ENCODE results near the gene PFN3.
A peak's percentile ranks its signal among the peaks of the same experiment; 100 is the strongest.
"Not testable (repeated sequence)": the region's sequence is repeated elsewhere in the genome, so short reads cannot be mapped to it uniquely, and the experiment has no call there.

Gene PFN3

DNA sequence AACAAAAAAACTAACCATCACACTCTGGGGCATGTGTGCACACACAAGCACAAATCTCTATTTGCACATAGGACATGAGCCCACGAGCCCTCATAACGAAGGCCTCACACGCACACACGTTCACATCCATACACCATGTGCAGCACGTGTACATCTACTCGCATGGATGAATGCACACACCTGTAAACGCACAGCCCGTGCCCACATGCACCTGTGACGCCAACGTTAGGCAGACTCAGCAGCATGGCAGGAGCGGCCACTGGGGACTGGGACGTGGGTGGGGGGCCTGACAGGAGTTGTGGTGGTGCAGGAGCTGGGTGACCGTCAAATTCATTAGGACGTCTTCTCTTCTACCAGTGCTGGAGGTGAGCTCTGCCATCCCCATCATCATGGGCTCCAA is 13.1 kb downstream of the PFN3 start:
- peaks cover 36% of the 10 kb centered on the region for H3K27me3 ChIP-seq (replicated peaks; ENCODE audit: control insufficient read depth, insufficient read depth, low read length)
- H3K4me1 ChIP-seq (ENCODE audit: control insufficient read depth, insufficient read depth, low read length), result peaks cover 8% of the 10 kb centered on the region
- DNase-seq (ENCODE audit: low read depth), result no peak

GRCh38 chr5:177386542-177386941 is 13.9 kb downstream of the PFN3 start:
- no peak overlapping the region for H3K9ac ChIP-seq (ENCODE audit: low read length)
- no peaks in the 10 kb centered on the region for H3K36me3 ChIP-seq (ENCODE audit: control insufficient read depth, insufficient read depth, low read length, severe bottlenecking)
- no peak for DNase-seq (ENCODE audit: low read depth)
- H3K4me1 ChIP-seq (ENCODE audit: control insufficient read depth, insufficient read depth, low read length), result peaks cover 8% of the 10 kb centered on the region
- H3K27me3 ChIP-seq (replicated peaks; ENCODE audit: control insufficient read depth, insufficient read depth, low read length), result peaks cover 41% of the 10 kb centered on the region
- H3K4me3 ChIP-seq (ENCODE audit: low read length), result no peak overlapping the region
- no peaks in the 10 kb centered on the region for H3K9me3 ChIP-seq (ENCODE audit: control insufficient read depth, low read length)

More for the DNA sequence above, 13.1 kb downstream of the PFN3 start:
- Histone ChIP-seq H3K36me3 (ENCODE audit: control insufficient read depth, insufficient read depth, low read length, severe bottlenecking) (no peaks in the 10 kb centered on the region), H3K4me3 (ENCODE audit: low read length) (no peak overlapping the region), H3K9ac (ENCODE audit: low read length) (no peak overlapping the region), H3K9me3 (ENCODE audit: control insufficient read depth, low read length) (no peaks in the 10 kb centered on the region)

DNA sequence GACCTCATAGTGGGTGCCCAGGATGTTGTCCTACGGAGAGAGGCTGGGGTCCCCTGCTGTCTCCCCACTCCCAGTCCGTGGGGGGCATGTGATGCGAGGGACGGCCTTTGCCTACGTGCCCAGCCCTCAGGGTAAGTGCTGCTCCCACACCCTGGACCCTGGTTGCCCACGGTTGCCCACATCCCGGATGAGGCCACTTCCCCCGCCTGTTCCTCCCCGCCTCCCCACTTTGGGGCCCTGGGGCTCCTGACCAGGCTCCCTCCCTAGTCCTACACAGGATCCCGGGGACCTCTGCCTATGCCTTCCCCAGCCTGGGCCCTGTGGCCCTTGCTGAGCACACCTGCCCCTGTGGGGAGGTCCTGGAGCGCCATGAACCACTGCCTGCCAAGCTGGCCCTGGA is 14.7 kb downstream of the PFN3 start:
- DNase-seq (ENCODE audit: low read depth), result no peak
- peaks cover 8% of the 10 kb centered on the region for H3K4me1 ChIP-seq (ENCODE audit: control insufficient read depth, insufficient read depth, low read length)
- H3K9me3 ChIP-seq (ENCODE audit: control insufficient read depth, low read length), result no peaks in the 10 kb centered on the region
- no peaks in the 10 kb centered on the region for H3K36me3 ChIP-seq (ENCODE audit: control insufficient read depth, insufficient read depth, low read length, severe bottlenecking)
- H3K4me3 ChIP-seq (ENCODE audit: low read length), result no peak overlapping the region
- H3K9ac ChIP-seq (ENCODE audit: low read length), result no peak overlapping the region
- H3K27me3 ChIP-seq (replicated peaks; ENCODE audit: control insufficient read depth, insufficient read depth, low read length), result peaks cover 48% of the 10 kb centered on the region

DNA sequence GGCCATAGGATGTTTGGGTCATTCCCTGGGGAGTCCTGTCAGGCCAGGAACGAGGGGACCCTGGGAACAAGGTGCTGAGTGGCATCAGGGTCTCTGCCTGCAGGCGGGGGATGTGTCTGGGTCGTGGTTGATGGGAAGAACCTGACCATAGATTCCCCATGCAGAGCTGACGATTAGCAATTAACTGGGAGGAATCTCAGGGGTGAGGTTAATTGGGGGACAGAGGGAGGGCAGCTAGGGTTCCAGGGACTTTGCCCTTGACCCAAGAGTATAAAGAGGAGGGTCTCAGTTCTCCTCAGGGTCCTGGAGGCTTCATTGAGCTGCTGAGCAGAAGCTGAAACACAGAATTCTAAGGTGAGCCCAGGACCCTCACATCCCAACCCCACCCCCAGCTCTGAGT is 16.3 kb downstream of the PFN3 start, which contains the start of gene SLC34A1:
Gene SLC34A1 (plus strand): TSS at position 301 of the 400 bp plus-strand sequence. CDS start 1,308 bp downstream, outside the sequence.
- Histone ChIP-seq H3K9me3 (ENCODE audit: control insufficient read depth, low read length) (no peaks in the 10 kb centered on the region), H3K4me1 (ENCODE audit: control insufficient read depth, insufficient read depth, low read length) (no peaks in the 10 kb centered on the region), H3K9ac (ENCODE audit: low read length) (no peak within 1 kb of the TSS), H3K27me3 (replicated peaks; ENCODE audit: control insufficient read depth, insufficient read depth, low read length) (peaks cover 48% of the 10 kb centered on the region), H3K4me3 (ENCODE audit: low read length) (no peak within 1 kb of the TSS), H3K36me3 (ENCODE audit: control insufficient read depth, insufficient read depth, low read length, severe bottlenecking) (no peaks in the 10 kb centered on the region)
- no peak for DNase-seq (ENCODE audit: low read depth)

- Histone ChIP-seq H3K27me3 (replicated peaks; ENCODE audit: control insufficient read depth, insufficient read depth, low read length) (peaks cover 48% of the 10 kb centered on the region), H3K9ac (ENCODE audit: low read length) (no peak overlapping the region), H3K4me3 (ENCODE audit: low read length) (no peak overlapping the region), H3K36me3 (ENCODE audit: control insufficient read depth, insufficient read depth, low read length, severe bottlenecking) (no peaks in the 10 kb centered on the region), H3K9me3 (ENCODE audit: control insufficient read depth, low read length) (no peaks in the 10 kb centered on the region), H3K4me1 (ENCODE audit: control insufficient read depth, insufficient read depth, low read length) (no peaks in the 10 kb centered on the region)
- no peak for DNase-seq (ENCODE audit: low read depth)
These were observed 17.3 kb downstream of the PFN3 start for GRCh38 chr5:177383181-177383580.

- Histone ChIP-seq H3K27me3 (replicated peaks; ENCODE audit: control insufficient read depth, insufficient read depth, low read length) (peaks cover 48% of the 10 kb centered on the region), H3K4me1 (ENCODE audit: control insufficient read depth, insufficient read depth, low read length) (no peaks in the 10 kb centered on the region), H3K9ac (ENCODE audit: low read length) (no peak overlapping the region), H3K9me3 (ENCODE audit: control insufficient read depth, low read length) (no peaks in the 10 kb centered on the region), H3K4me3 (ENCODE audit: low read length) (no peak overlapping the region), H3K36me3 (ENCODE audit: control insufficient read depth, insufficient read depth, low read length, severe bottlenecking) (no peaks in the 10 kb centered on the region)
- no peak for DNase-seq (ENCODE audit: low read depth)
These were observed 17.9 kb downstream of the PFN3 start for GRCh38 chr5:177382423-177383029.

- Histone ChIP-seq H3K4me1 (ENCODE audit: control insufficient read depth, insufficient read depth, low read length) (no peaks in the 10 kb centered on the region), H3K4me3 (ENCODE audit: low read length) (no peak overlapping the region), H3K27me3 (replicated peaks; ENCODE audit: control insufficient read depth, insufficient read depth, low read length) (peaks cover 40% of the 10 kb centered on the region), H3K36me3 (ENCODE audit: control insufficient read depth, insufficient read depth, low read length, severe bottlenecking) (no peaks in the 10 kb centered on the region), H3K9me3 (ENCODE audit: control insufficient read depth, low read length) (no peaks in the 10 kb centered on the region), H3K9ac (ENCODE audit: low read length) (no peak overlapping the region)
- no peak for DNase-seq (ENCODE audit: low read depth)
These were observed 19.7 kb downstream of the PFN3 start for GRCh38 chr5:177380805-177381126.

GRCh38 chr5:177378884-177379883 is 21.3 kb downstream of the PFN3 start:
- Histone ChIP-seq H3K9ac (ENCODE audit: low read length) (no peak overlapping the region), H3K9me3 (ENCODE audit: control insufficient read depth, low read length) (no peaks in the 10 kb centered on the region), H3K27me3 (replicated peaks; ENCODE audit: control insufficient read depth, insufficient read depth, low read length) (peaks cover 29% of the 10 kb centered on the region), H3K4me1 (ENCODE audit: control insufficient read depth, insufficient read depth, low read length) (no peaks in the 10 kb centered on the region), H3K4me3 (ENCODE audit: low read length) (no peak overlapping the region), H3K36me3 (ENCODE audit: control insufficient read depth, insufficient read depth, low read length, severe bottlenecking) (no peaks in the 10 kb centered on the region)
- DNase-seq (ENCODE audit: low read depth), result peak; percentile 72

DNA sequence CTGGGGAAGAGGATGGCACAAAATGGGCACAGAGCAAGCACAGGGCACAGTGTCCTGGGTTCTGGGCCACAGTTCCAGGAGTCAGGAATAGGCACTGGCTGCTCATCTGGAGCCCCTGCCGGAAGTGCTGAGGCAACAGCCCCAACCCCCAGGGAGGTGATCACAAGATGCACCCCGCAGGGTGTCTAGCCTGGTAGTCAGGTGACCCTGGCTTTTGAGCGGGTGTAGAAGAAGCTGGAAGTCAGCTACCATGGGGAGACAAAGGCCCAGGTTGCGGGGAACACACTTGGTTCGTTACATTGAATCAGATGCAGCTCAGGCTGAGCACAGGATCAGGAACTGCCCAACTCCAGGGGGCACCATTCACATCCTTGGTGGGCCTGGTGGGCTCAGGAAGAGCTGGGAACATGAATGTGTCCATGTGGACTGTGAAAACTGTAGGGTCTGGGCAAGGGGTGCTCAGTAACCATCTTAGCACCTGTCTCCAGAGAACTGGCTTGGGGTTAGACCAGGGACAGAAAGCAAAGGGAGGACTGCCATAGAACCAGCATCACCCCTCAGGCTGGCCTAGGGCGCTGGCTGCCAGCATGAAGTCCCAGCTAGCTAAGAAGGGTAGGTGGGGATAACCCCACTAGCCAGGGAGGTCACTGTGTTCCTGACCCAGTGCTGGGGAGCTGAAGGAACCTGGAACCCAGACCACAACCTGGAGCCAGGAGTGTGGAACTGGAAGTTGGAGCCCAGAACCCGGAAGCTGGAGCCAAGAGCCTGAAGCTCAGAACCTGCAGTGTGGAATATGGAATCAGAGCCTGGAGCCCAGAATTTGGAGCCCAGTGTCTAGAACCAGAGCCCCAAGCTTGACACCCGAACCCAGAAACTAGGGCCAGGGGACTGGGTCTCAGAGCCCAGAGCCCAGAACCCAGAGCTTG is 22.3 kb downstream of the PFN3 start:
- Histone ChIP-seq H3K27me3 (replicated peaks; ENCODE audit: control insufficient read depth, insufficient read depth, low read length) (peaks cover 19% of the 10 kb centered on the region), H3K36me3 (ENCODE audit: control insufficient read depth, insufficient read depth, low read length, severe bottlenecking) (no peaks in the 10 kb centered on the region), H3K4me3 (ENCODE audit: low read length) (no peak overlapping the region), H3K9ac (ENCODE audit: low read length) (no peak overlapping the region), H3K4me1 (ENCODE audit: control insufficient read depth, insufficient read depth, low read length) (no peaks in the 10 kb centered on the region), H3K9me3 (ENCODE audit: control insufficient read depth, low read length) (no peaks in the 10 kb centered on the region)
- DNase-seq (ENCODE audit: low read depth), result no peak

- no peaks in the 10 kb centered on the region for H3K36me3 ChIP-seq (ENCODE audit: control insufficient read depth, insufficient read depth, low read length, severe bottlenecking)
- DNase-seq (ENCODE audit: low read depth), result no peak
- H3K4me1 ChIP-seq (ENCODE audit: control insufficient read depth, insufficient read depth, low read length), result peaks cover 3% of the 10 kb centered on the region
- H3K9me3 ChIP-seq (ENCODE audit: control insufficient read depth, low read length), result no peaks in the 10 kb centered on the region
- no peak overlapping the region for H3K9ac ChIP-seq (ENCODE audit: low read length)
- H3K4me3 ChIP-seq (ENCODE audit: low read length), result no peak overlapping the region
- peaks cover 3% of the 10 kb centered on the region for H3K27me3 ChIP-seq (replicated peaks; ENCODE audit: control insufficient read depth, insufficient read depth, low read length)
These were observed 24.4 kb downstream of the PFN3 start for GRCh38 chr5:177376107-177376506.

- H3K9me3 ChIP-seq (ENCODE audit: control insufficient read depth, low read length); H3K36me3 ChIP-seq (ENCODE audit: control insufficient read depth, insufficient read depth, low read length, severe bottlenecking); H3K4me3 ChIP-seq (ENCODE audit: low read length); H3K27me3 ChIP-seq (replicated peaks; ENCODE audit: control insufficient read depth, insufficient read depth, low read length); DNase-seq (ENCODE audit: low read depth); H3K4me1 ChIP-seq (ENCODE audit: control insufficient read depth, insufficient read depth, low read length); H3K9ac ChIP-seq (ENCODE audit: low read length): not testable (repeated sequence)
These were observed 24.9 kb downstream of the PFN3 start for GRCh38 chr5:177375516-177375915.
